Endodermal cell (in vitro differentiated cells): ENCODE measurements around the gene LY86. TPM values are rescaled to one million over a fixed set of nuclear protein-coding genes. Genes with fewer than 3 reads are reported as not detected.

Source experiments
- DNase-seq: peaks from one replicate; pipeline ENCODE4 v3.0.0-alpha.2; 2017
- H3K27ac ChIP-seq: 2 replicates; pipeline ENCODE4 v1.5.1; 2013; ENCODE audit warnings: mild to moderate bottlenecking, low read depth, low read length, moderate library complexity
- H3K27me3 ChIP-seq: 2 replicates; pipeline ENCODE4 v1.6.1; 2013; ENCODE audit warnings: mild to moderate bottlenecking, low read length, moderate library complexity; ENCODE audit not compliant: insufficient read depth, control insufficient read depth, poor library complexity, severe bottlenecking
- H3K36me3 ChIP-seq: 2 replicates; pipeline ENCODE4 v1.7.0; 2013; ENCODE audit warnings: mild to moderate bottlenecking, low read length, moderate library complexity; ENCODE audit not compliant: control insufficient read depth, insufficient read depth
- H3K4me1 ChIP-seq: one replicate; pipeline ENCODE4 v1.7.0; 2013; ENCODE audit warnings: low read length; ENCODE audit not compliant: control insufficient read depth, insufficient read depth
- H3K4me3 ChIP-seq: 2 replicates; pipeline ENCODE4 v1.5.1; 2013; ENCODE audit warnings: mild to moderate bottlenecking, low read length, moderate library complexity
- H3K9ac ChIP-seq: 2 replicates; pipeline ENCODE4 v1.6.1; 2013; ENCODE audit warnings: mild to moderate bottlenecking, low read length, moderate library complexity; ENCODE audit not compliant: poor library complexity, severe bottlenecking; ENCODE audit errors: extremely low read depth
- H3K9me3 ChIP-seq: 2 replicates; pipeline ENCODE4 v1.6.1; 2013; ENCODE audit warnings: mild to moderate bottlenecking, low read length, moderate library complexity; ENCODE audit not compliant: control insufficient read depth
- H3K27ac Mint-ChIP-seq: 2 replicates; pipeline ENCODE4 v1.8.0; 2020; ENCODE audit warnings: mixed read lengths
- H3K27me3 Mint-ChIP-seq: 2 replicates; pipeline ENCODE4 v1.8.0; 2021; ENCODE audit warnings: mild to moderate bottlenecking, mixed read lengths; ENCODE audit not compliant: insufficient read depth
- H3K36me3 Mint-ChIP-seq: 2 replicates; pipeline ENCODE4 v1.8.0; 2020; ENCODE audit warnings: low read depth, mixed read lengths
- H3K4me1 Mint-ChIP-seq: 2 replicates; pipeline ENCODE4 v1.8.0; 2020; ENCODE audit warnings: mixed read lengths
- H3K4me3 Mint-ChIP-seq: 2 replicates; pipeline ENCODE4 v1.8.0; 2020; ENCODE audit warnings: mild to moderate bottlenecking, moderate library complexity, mixed read lengths
- H3K9me3 Mint-ChIP-seq: 2 replicates; pipeline ENCODE4 v1.8.0; 2020; ENCODE audit warnings: mild to moderate bottlenecking, mixed read lengths
- CTCF ChIP-seq: fragments of 200-600 bp; sonication (generic); conservative IDR thresholded peaks from 2 replicates; pipeline ENCODE4 v1.5.0; 2021; ENCODE audit warnings: antibody characterized with exemption, mild to moderate bottlenecking
- WGBS, 2 experiments: methylation state at CpG; one replicate each; pipeline versions ENCODE4 v1.1.5 to v1.1.7; 2013; ENCODE audit warnings: missing lambda C conversion rate in 2 of 2, mixed read lengths in 1 of 2; ENCODE audit not compliant: insufficient coverage in 1 of 2, insufficient read length in 1 of 2; 5-methylcytosine and 5-hydroxymethylcytosine counted together
- total RNA-seq, 2 donors: library from RNA; stranded (reverse); fragmentation: NEBNext Ultra II Directional in 1 of 2; extraction: Animal tissue kit (Norgen Biotek cat#: 25700) in 1 of 2; gene quantifications; 2 replicates in 1 of 2; 3 replicates in 1 of 2; pipeline ENCODE4 v1.2.1, GENCODE V29; 2021

The LY86 gene
- total RNA-seq, 2 donors from 2014 or later, result not detected

GRCh38 chr6:6696867-6697531 lies 108.5 kb downstream of the LY86 start:
- WGBS, 2 experiments, result 23 to 32% methylated on average over 6 to 9 of the region's 9 CpGs
- peaks cover 26% of the 10 kb centered on the region for H3K27me3 ChIP-seq
- DNase-seq, result peak; percentile 92
- peak; percentile 97 for TF ChIP-seq CTCF
- no peaks in the 10 kb centered on the region for H3K9me3 Mint-ChIP-seq
- H3K4me1 Mint-ChIP-seq, result peaks cover 31% of the 10 kb centered on the region
- H3K27ac Mint-ChIP-seq, result no peak overlapping the region
- no peak overlapping the region for H3K4me3 Mint-ChIP-seq
- H3K4me1 ChIP-seq, result no peaks in the 10 kb centered on the region
- no peak overlapping the region for H3K9ac ChIP-seq
- H3K9me3 ChIP-seq, result no peaks in the 10 kb centered on the region
- no peaks in the 10 kb centered on the region for H3K36me3 ChIP-seq
- peaks cover 42% of the 10 kb centered on the region for H3K27me3 Mint-ChIP-seq
- no peaks in the 10 kb centered on the region for H3K36me3 Mint-ChIP-seq
- no peak overlapping the region for H3K27ac ChIP-seq
- no peak overlapping the region for H3K4me3 ChIP-seq

GRCh38 chr6:6697620-6698019 lies 109.1 kb downstream of the LY86 start:
- Mint-ChIP-seq H3K27me3 (peaks cover 36% of the 10 kb centered on the region), H3K4me1 (peaks cover 31% of the 10 kb centered on the region), H3K9me3 (no peaks in the 10 kb centered on the region), H3K4me3 (no peak overlapping the region), H3K36me3 (no peaks in the 10 kb centered on the region), H3K27ac (no peak overlapping the region)
- no peaks in the 10 kb centered on the region for H3K9me3 ChIP-seq
- DNase-seq, result no peak
- WGBS, 2 experiments, result 89 to 93% methylated on average over 3 of the region's 3 CpGs
- H3K27me3 ChIP-seq, result peaks cover 26% of the 10 kb centered on the region
- no peak overlapping the region for H3K4me3 ChIP-seq
- H3K9ac ChIP-seq, result no peak overlapping the region
- no peaks in the 10 kb centered on the region for H3K36me3 ChIP-seq
- no peak for TF ChIP-seq CTCF
- H3K27ac ChIP-seq, result no peak overlapping the region
- no peaks in the 10 kb centered on the region for H3K4me1 ChIP-seq

DNA sequence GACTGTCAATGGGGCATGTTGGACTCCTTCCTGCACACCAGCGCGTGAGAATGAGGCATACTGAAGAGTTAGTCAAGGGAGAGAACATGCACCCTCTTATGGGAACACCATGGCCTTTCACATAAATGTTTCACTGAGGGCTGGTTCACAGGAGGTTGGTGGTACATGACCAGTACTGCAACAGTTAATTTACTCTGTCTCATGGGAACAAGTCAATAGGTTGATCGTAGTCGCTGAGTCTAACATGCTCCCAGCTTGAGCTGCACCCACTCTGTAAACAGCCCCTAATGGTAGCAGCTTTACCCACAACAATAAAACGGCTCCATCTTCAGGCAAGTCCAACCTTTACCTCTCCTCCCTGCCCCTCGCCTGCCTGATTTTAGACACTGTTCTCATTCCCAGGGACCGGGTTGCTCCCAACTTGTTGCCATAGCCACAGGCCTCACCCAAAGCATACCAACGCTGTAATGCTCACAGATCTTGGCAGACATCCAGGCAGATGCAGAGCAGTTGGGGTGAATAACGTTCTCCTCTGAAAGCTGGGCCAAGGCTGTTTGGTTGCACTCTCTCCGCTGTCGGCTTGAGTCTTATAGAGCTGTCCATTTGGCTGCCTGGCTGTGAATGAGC lies 111.3 kb downstream of the LY86 start:
- no peak overlapping the region for H3K27ac ChIP-seq
- TF ChIP-seq CTCF, result peak; percentile 44
- no peak overlapping the region for H3K9ac ChIP-seq
- Mint-ChIP-seq H3K9me3 (no peaks in the 10 kb centered on the region), H3K4me3 (no peak overlapping the region), H3K27ac (no peak overlapping the region), H3K36me3 (no peaks in the 10 kb centered on the region), H3K4me1 (peaks cover 38% of the 10 kb centered on the region), H3K27me3 (peaks cover 28% of the 10 kb centered on the region)
- peaks cover 4% of the 10 kb centered on the region for H3K4me1 ChIP-seq
- no peaks in the 10 kb centered on the region for H3K9me3 ChIP-seq
- peak; percentile 68 for DNase-seq
- H3K36me3 ChIP-seq, result no peaks in the 10 kb centered on the region
- WGBS, 2 experiments, result 62 to 77% methylated on average over 6 to 11 of the region's 11 CpGs
- H3K4me3 ChIP-seq, result no peak overlapping the region
- H3K27me3 ChIP-seq, result peaks cover 23% of the 10 kb centered on the region
